PC-3 (cell line): ENCODE measurements around the gene PLXNB1.

ENCODE experiments used
- EZH2phosphoT487 ChIP-seq: fragments of 300-600 bp; sonication (generic); IDR thresholded peaks from 2 replicates; pipeline ENCODE4 v1.6.1; 2018; ENCODE audit warnings: mild to moderate bottlenecking, antibody characterized with exemption, low read length, borderline replicate concordance
- TF ChIP-seq, protein P1 (sequence below): fragments of 300-600 bp; sonication (generic); conservative IDR thresholded peaks from 2 replicates; pipeline ENCODE4 v1.5.1; 2017; ENCODE audit warnings: antibody characterized with exemption, low read depth, mild to moderate bottlenecking, low read length

- TF ChIP-seq, protein P1, sequence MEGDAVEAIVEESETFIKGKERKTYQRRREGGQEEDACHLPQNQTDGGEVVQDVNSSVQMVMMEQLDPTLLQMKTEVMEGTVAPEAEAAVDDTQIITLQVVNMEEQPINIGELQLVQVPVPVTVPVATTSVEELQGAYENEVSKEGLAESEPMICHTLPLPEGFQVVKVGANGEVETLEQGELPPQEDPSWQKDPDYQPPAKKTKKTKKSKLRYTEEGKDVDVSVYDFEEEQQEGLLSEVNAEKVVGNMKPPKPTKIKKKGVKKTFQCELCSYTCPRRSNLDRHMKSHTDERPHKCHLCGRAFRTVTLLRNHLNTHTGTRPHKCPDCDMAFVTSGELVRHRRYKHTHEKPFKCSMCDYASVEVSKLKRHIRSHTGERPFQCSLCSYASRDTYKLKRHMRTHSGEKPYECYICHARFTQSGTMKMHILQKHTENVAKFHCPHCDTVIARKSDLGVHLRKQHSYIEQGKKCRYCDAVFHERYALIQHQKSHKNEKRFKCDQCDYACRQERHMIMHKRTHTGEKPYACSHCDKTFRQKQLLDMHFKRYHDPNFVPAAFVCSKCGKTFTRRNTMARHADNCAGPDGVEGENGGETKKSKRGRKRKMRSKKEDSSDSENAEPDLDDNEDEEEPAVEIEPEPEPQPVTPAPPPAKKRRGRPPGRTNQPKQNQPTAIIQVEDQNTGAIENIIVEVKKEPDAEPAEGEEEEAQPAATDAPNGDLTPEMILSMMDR: no peak
- TF ChIP-seq EZH2phosphoT487: no peak
These were observed 22.3 kb downstream of the PLXNB1 start for GRCh38 chr3:48407542-48408099.
